OCI-LY7 (cell line): ENCODE measurements around the gene KAT7. TPM values are rescaled to one million over a fixed set of nuclear protein-coding genes. Genes with fewer than 3 reads are reported as not detected.

Source experiments
- BruUV-seq: library from RNA; stranded (reverse); fragments of 400-500 nt; replicated peaks from 2 replicates; lab custom pipeline; 2021; lab: Mats Ljungman, UMichigan
- CTCF ChIA-PET: fragments of 300-600 bp; sonication (Branson Sonifier 250); formaldehyde crosslinking; loops from one replicate; lab custom pipeline; 2022; ENCODE audit warnings: antibody characterized with exemption; ENCODE audit not compliant: unreplicated experiment; lab: Charles Lee
- POLR2A ChIA-PET: fragments of 300-600 bp; sonication (Branson Sonifier 250); formaldehyde crosslinking; loops from one replicate; lab custom pipeline; 2022; ENCODE audit warnings: antibody characterized with exemption; lab: Charles Lee
- DNase-seq: peaks from one replicate; pipeline ENCODE4 v3.0.0-alpha.2; 2015; ENCODE audit warnings: low spot score
- H2AFZ ChIP-seq: fragments of 200-600 bp; sonication (generic), shearing (Covaris generic); 2 replicates; pipeline ENCODE4 v1.6.1; 2014; ENCODE audit warnings: mild to moderate bottlenecking, antibody characterized with exemption, low read length, moderate library complexity
- H3K27ac ChIP-seq: fragments of 200-600 bp; sonication (generic); 2 replicates; pipeline ENCODE4 v1.5.1; 2014; ENCODE audit warnings: mixed run types, low read depth, mild to moderate bottlenecking, moderate library complexity, low read length, inconsistent platforms; ENCODE audit not compliant: poor library complexity, severe bottlenecking
- H3K36me3 ChIP-seq: fragments of 200-600 bp; sonication (generic); 2 replicates; pipeline ENCODE4 v1.6.1; 2014; ENCODE audit warnings: mild to moderate bottlenecking, antibody characterized with exemption, low read length, moderate library complexity, mixed read lengths; ENCODE audit not compliant: insufficient read depth
- H3K4me1 ChIP-seq: fragments of 200-600 bp; sonication (generic); 2 replicates; pipeline ENCODE4 v1.5.1; 2014; ENCODE audit warnings: mild to moderate bottlenecking, low read length; ENCODE audit not compliant: insufficient read depth, poor library complexity, severe bottlenecking
- H3K4me2 ChIP-seq: fragments of 200-600 bp; sonication (generic); 2 replicates; pipeline ENCODE4 v1.6.1; 2014; ENCODE audit warnings: mild to moderate bottlenecking, low read length
- H3K4me3 ChIP-seq: fragments of 200-600 bp; sonication (generic); 2 replicates; pipeline ENCODE4 v1.5.1; 2014; ENCODE audit warnings: mild to moderate bottlenecking, low read depth, low read length; ENCODE audit not compliant: poor library complexity, severe bottlenecking
- H3K79me2 ChIP-seq: fragments of 200-600 bp; sonication (generic); 2 replicates; pipeline ENCODE4 v1.6.1; 2016; ENCODE audit warnings: low read depth, mild to moderate bottlenecking, low read length, moderate library complexity, mixed read lengths; ENCODE audit not compliant: insufficient read depth
- H3K9me2 ChIP-seq: fragments of 200-600 bp; sonication (generic); 2 replicates; pipeline ENCODE4 v1.6.1; 2016; ENCODE audit warnings: mild to moderate bottlenecking, low read length, mixed read lengths; ENCODE audit not compliant: insufficient read depth
- H3K9me3 ChIP-seq: fragments of 200-600 bp; sonication (generic); 2 replicates; pipeline ENCODE4 v1.6.1; 2014; ENCODE audit warnings: mild to moderate bottlenecking, mixed run types, low read length, mixed read lengths
- H4K20me1 ChIP-seq: fragments of 200-600 bp; sonication (generic); 2 replicates; pipeline ENCODE4 v1.6.1; 2014; ENCODE audit warnings: mild to moderate bottlenecking, antibody characterized with exemption, low read length, moderate library complexity, mixed read lengths; ENCODE audit not compliant: insufficient read depth
- EZH2phosphoT487 ChIP-seq: fragments of 200-600 bp; sonication (generic); IDR thresholded peaks from 2 replicates; pipeline ENCODE4 v1.6.1; 2018; ENCODE audit warnings: low read depth, borderline replicate concordance, mild to moderate bottlenecking, mixed run types, antibody characterized with exemption, low read length, moderate library complexity, mixed read lengths
- intact Hi-C: fragments of 100-400 bp; cut with micrococcal nuclease; formaldehyde crosslinking; loops from one replicate; pipeline ENCODE4 v1.10.0; 2022; ENCODE audit not compliant: unreplicated experiment
- total RNA-seq, 2 experiments: library from RNA; depleted of rRNA in 1 of 2; stranded (reverse); fragments of >200 nt in 1 of 2; shearing (Covaris generic) in 1 of 2; gene quantifications; 2 replicates each; pipeline ENCODE4 v1.2.3, GENCODE V29; 2014 to 2022
- TF ChIP-seq, protein P1 (sequence below): fragments of 200-600 bp; sonication (generic); conservative IDR thresholded peaks from 2 replicates; pipeline ENCODE4 v1.5.1; 2014; ENCODE audit warnings: mild to moderate bottlenecking, antibody characterized with exemption, low read length, moderate library complexity, mixed read lengths

The KAT7 gene
- total RNA-seq, 2 experiments from 2014 or later, result 43.3 to 70.3 TPM

DNA sequence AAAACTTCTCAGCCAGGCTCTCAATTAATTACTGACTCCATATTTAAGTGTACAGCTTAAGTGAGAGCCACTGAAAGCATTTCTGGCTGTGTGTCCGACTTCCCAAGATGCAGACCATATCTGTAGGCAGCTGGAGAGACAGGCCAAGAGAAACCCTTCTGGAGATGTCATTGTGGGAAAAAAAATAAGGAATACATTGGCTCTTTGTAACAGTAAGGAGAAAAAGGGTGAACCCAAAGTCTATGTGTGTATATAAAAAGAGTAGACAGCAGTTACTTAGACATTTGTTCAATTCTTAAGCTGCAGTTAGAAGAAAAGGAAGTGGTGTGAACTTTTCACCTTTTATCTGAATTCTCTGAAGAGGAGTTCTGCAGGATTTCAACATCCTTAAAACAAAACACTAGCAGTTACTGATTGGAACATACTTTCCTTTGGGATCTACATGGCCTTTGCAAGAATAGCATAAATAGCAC lies 46.3 kb upstream of the KAT7 start:
- ChIA-PET POLR2A (interaction anchor here (0.6 to 5.1 kb wide), 5 partner anchors 14 to 524 kb away, joined by 3 to 71 read pairs (median 3); partner anchors contain the start of gene FAM117A), CTCF (no interaction called here)
- H3K4me1 ChIP-seq, result peaks cover 98% of the 10 kb centered on the region
- peaks cover 4% of the 10 kb centered on the region; the same call in 1 of the 2 replicates for H4K20me1 ChIP-seq
- TF ChIP-seq, protein P1, sequence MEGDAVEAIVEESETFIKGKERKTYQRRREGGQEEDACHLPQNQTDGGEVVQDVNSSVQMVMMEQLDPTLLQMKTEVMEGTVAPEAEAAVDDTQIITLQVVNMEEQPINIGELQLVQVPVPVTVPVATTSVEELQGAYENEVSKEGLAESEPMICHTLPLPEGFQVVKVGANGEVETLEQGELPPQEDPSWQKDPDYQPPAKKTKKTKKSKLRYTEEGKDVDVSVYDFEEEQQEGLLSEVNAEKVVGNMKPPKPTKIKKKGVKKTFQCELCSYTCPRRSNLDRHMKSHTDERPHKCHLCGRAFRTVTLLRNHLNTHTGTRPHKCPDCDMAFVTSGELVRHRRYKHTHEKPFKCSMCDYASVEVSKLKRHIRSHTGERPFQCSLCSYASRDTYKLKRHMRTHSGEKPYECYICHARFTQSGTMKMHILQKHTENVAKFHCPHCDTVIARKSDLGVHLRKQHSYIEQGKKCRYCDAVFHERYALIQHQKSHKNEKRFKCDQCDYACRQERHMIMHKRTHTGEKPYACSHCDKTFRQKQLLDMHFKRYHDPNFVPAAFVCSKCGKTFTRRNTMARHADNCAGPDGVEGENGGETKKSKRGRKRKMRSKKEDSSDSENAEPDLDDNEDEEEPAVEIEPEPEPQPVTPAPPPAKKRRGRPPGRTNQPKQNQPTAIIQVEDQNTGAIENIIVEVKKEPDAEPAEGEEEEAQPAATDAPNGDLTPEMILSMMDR, result no peak
- TF ChIP-seq EZH2phosphoT487, result no peak
- peak; percentile 46 for DNase-seq
- H3K36me3 ChIP-seq, result peaks cover 30% of the 10 kb centered on the region
- no peaks in the 10 kb centered on the region for H3K9me2 ChIP-seq
- no TSS peak for BruUV-seq
- H3K4me2 ChIP-seq, result peak overlapping the region; percentile 97
- peak overlapping the region; percentile 94 for H3K27ac ChIP-seq
- no peak overlapping the region for H2AFZ ChIP-seq
- H3K79me2 ChIP-seq, result peaks cover 92% of the 10 kb centered on the region
- no peaks in the 10 kb centered on the region for H3K9me3 ChIP-seq
- H3K4me3 ChIP-seq, result peak overlapping the region; percentile 62
- intact Hi-C loops, result loop anchor here (10.0 kb wide), 1 partner anchor 527 kb away; the partner anchor contains the start of genes ABI3 and GNGT2

DNA sequence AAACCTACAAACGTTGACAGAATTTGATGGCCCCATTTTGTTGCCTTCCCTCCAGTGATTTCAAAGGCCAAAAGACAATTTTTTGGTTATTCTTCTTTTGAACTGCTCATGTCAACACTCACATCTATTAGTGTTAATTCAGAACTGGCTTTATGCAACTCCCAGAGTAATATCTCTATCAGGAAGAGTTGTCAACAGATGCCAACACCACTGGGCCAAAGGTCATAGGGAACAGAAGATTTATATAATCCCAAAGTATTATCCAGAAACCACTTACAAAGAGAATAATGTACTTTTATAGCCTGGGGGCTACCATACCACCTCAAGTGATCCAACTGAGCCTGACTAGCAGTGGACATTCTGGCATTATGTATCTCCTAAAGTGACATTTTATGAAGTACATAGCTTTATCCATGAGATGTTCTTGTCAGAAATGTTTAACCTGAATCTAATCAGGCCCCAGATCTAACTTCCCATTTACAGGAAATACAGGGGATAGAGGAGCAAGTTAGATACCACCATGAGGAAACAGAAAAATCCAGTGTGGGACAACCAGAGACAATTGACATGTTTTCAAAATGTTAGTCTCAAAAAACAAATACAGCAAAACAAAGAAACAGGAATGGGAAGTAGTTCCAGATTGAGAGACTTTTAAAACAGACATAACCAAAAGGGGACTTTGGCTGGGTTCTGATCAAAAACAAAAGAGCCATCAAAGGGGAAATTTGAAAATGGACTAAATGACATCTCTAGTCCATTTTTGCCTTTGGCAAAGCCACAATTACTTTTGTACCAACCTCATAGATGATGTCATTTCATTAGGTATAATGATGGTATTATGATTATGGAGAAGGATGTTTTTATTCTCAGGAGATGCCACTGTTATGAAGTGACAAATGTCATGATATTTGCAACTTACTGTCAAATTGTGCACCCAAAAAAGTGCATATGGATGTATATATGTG lies 43.0 kb upstream of the KAT7 start:
- Histone ChIP-seq H3K9me2 (no peaks in the 10 kb centered on the region), H2AFZ (no peak overlapping the region), H3K36me3 (peaks cover 25% of the 10 kb centered on the region; the same call in 1 of the 2 replicates), H3K27ac (peak overlapping the region; percentile 94), H3K4me3 (peak overlapping the region; percentile 67), H3K4me2 (peak overlapping the region; percentile 91), H3K4me1 (peaks cover 98% of the 10 kb centered on the region), H3K79me2 (peaks cover 85% of the 10 kb centered on the region), H3K9me3 (no peaks in the 10 kb centered on the region), H4K20me1 (no peaks in the 10 kb centered on the region)
- BruUV-seq, result no TSS peak
- intact Hi-C loops, result loop anchor here (1.0 to 10.0 kb wide), 2 partner anchors 37 to 531 kb away; partner anchors contain the start of genes ABI3 and GNGT2
- ChIA-PET POLR2A (interaction anchor here (1.5 to 5.4 kb wide), 3 partner anchors 7 to 36 kb away, joined by 4 to 124 read pairs (median 11); partner anchors contain the start of genes FAM117A and SLC35B1), CTCF (no interaction called here)
- no peak for DNase-seq
- TF ChIP-seq, protein P1, result no peak
- no peak for TF ChIP-seq EZH2phosphoT487
